Immature natural killer cell (primary cell): ENCODE measurements around the gene KCNE3. TPM values are rescaled to one million over a fixed set of nuclear protein-coding genes. Genes with fewer than 3 reads are reported as not detected.
A peak's percentile ranks its signal among the peaks of the same experiment; 100 is the strongest.

Experiments
- DNase-seq, 3 donors: peaks; one replicate each; pipeline ENCODE4 v3.0.0; 2022; ENCODE audit warnings: mixed read lengths in 1 of 3
- H3K27ac Mint-ChIP-seq, 6 donors: one replicate each; pipeline ENCODE4 v1.8.0; 2020; ENCODE audit warnings: mixed read lengths in 6 of 6, mild to moderate bottlenecking in 5 of 6, inconsistent platforms in 4 of 6, moderate library complexity in 3 of 6
- H3K27me3 Mint-ChIP-seq, 3 donors: one replicate each; pipeline ENCODE4 v1.8.0; 2020 to 2021; ENCODE audit warnings: low read depth in 3 of 3, mild to moderate bottlenecking in 3 of 3, mixed read lengths in 3 of 3, moderate library complexity in 3 of 3, inconsistent platforms in 1 of 3
- H3K36me3 Mint-ChIP-seq, 3 donors: one replicate each; pipeline ENCODE4 v1.8.0; 2020; ENCODE audit warnings: mixed read lengths in 3 of 3, inconsistent platforms in 2 of 3, mild to moderate bottlenecking in 2 of 3
- H3K4me1 Mint-ChIP-seq, 2 donors: one replicate each; pipeline ENCODE4 v1.8.0; 2020; ENCODE audit warnings: inconsistent platforms in 2 of 2, mild to moderate bottlenecking in 2 of 2, mixed read lengths in 2 of 2, moderate library complexity in 1 of 2
- H3K4me3 Mint-ChIP-seq, 5 donors: one replicate each; pipeline ENCODE4 v1.8.0; 2020; ENCODE audit warnings: mild to moderate bottlenecking in 5 of 5, mixed read lengths in 5 of 5, inconsistent platforms in 3 of 5, moderate library complexity in 3 of 5
- H3K9me3 Mint-ChIP-seq, 6 donors: one replicate each; pipeline ENCODE4 v1.8.0; 2020; ENCODE audit warnings: mild to moderate bottlenecking in 6 of 6, mixed read lengths in 6 of 6, inconsistent platforms in 4 of 6, moderate library complexity in 3 of 6
- polyA plus RNA-seq, 3 donors: library from polyadenylated mRNA; unstranded; fragments of 300-500 nt; fragmentation: Illumina TruSeq; gene quantifications; one replicate each; pipeline ENCODE4 v1.2.3, GENCODE V29; 2021

Gene KCNE3
- polyA plus RNA-seq, 3 donors from 2014 or later = 0.54 TPM; not detected in 2

DNA sequence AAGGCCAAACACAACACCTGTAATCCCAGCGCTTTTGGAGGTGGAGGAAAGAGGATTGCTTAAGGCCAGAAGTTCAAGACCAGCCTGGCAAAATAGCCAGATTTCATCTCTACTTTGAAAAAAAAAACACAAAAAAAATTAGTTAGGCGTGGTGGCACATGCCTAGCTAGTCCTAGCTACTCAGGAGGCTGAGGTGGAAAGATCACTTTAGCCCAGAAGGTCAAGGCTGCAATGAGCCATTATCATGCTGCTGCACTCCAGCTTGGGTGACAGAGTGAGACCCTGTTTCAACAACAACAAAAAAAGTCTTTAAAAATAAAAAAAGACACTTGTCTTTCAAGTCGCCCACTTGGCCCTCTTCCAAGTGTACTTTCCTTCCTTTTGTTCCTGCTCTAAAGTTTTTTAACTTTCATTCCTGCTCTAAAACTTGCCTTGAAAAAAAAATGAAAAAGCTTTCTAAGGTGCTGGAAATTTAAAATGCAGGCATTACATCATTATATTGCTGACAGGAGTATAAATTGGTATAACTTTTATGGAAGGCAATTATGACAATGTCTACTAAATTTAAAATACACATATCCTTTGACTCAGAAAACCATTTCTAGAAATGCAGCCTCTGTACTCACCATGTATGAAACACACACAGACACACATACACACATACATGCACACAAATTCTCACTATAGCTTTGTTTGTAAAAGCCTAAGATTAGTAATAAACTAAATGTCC is 13.5 kb upstream of the KCNE3 start:
- no peak for DNase-seq
- Mint-ChIP-seq H3K36me3 (no peaks in the 10 kb centered on the region), H3K27me3 (peaks cover 0 to 7% (median 1%) of the 10 kb centered on the region in 3 donors), H3K27ac (no peak overlapping the region), H3K4me3 (no peak overlapping the region), H3K4me1 (no peaks in the 10 kb centered on the region), H3K9me3 (no peaks in the 10 kb centered on the region)

DNA sequence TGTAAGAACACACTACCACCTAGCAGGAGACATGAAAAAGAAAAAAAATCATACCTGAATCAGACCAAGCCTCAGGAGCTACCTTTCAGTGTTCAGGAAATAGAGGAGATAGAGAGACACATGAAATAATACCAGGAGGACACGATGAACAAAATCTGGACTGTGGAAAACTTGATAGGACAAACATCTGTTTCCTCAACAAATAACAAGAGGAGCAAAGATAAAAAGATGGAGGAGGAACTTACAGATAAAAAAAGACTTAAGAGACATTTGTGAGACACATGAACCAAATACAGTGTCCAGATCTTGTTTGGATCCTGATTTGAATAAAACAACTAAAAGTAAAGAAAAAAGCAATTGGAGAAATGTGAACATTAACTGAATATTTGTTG is 12.4 kb upstream of the KCNE3 start:
- H3K4me1 Mint-ChIP-seq = no peaks in the 10 kb centered on the region
- H3K4me3 Mint-ChIP-seq = no peak overlapping the region
- no peak overlapping the region for H3K27ac Mint-ChIP-seq
- H3K27me3 Mint-ChIP-seq = peaks cover 0 to 7% (median 3%) of the 10 kb centered on the region in 3 donors
- no peaks in the 10 kb centered on the region for H3K9me3 Mint-ChIP-seq
- DNase-seq = no peak
- H3K36me3 Mint-ChIP-seq = no peaks in the 10 kb centered on the region

DNA sequence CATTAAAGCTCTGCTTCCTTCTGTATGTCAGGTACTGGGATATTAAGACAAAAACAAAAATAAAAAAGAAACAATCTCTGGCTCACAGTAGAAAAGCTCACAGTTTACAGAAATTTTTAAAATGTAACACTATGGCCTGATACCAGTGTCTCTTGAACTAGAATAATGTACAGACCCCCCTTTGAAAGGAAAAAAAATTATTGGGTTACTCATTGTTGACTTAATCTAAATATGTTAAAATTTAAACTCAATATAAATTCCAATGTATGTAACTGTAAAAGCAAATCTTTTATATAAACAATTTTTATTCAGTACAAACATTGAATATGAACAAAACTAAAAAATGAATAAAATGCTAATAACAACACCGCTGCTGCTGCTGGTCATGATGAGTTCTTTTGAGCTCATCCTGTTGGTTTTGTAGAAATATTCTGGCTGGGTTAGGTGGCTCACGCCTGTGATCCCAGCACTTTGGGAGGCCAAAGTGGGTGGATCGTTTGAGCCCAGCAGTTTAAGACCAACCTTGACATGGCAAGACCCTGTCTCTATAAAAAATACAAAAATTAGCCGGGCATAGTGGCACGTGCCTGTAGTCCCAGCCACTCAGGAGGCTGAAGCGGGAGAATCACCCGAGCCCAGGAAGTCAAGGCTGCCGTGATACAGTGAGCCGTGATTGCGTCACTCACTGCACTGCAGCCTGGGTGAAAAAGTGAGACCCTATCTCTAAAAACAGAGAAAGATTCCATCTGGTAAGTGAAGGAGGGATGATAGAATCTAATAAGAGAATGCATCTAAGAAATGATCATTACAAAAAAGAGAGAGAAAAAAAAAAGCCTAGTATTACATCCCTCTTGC is 11.8 kb upstream of the KCNE3 start:
- H3K27ac Mint-ChIP-seq = no peak overlapping the region
- no peaks in the 10 kb centered on the region for H3K4me1 Mint-ChIP-seq
- no peak for DNase-seq
- peaks cover 0 to 7% (median 3%) of the 10 kb centered on the region in 3 donors for H3K27me3 Mint-ChIP-seq
- no peaks in the 10 kb centered on the region for H3K9me3 Mint-ChIP-seq
- H3K36me3 Mint-ChIP-seq = no peaks in the 10 kb centered on the region
- H3K4me3 Mint-ChIP-seq = no peak overlapping the region

DNA sequence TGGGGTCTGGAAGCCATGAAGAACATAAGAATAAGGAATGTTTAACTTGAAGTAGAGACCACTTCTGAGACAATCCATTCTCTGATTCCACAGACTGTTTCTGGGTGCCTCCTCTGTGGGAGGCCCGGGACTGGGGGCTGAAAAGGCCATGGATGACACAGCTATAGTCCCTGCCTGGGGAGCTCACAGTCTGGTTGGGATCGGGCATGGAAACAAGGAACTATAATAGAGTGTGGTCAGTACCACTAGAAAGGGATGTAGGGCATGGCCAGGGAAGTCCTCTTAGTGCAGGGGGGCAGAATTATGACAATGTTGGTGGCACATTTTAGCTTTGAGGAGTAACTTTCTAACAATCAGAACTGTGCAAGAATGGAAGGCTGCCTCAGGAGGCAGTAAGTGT is 9.2 kb upstream of the KCNE3 start:
- H3K27me3 Mint-ChIP-seq = peaks cover 0 to 11% (median 3%) of the 10 kb centered on the region in 3 donors
- H3K36me3 Mint-ChIP-seq = no peaks in the 10 kb centered on the region
- no peaks in the 10 kb centered on the region for H3K4me1 Mint-ChIP-seq
- peak overlapping the region in 1 of 6 donors; percentile 19 for H3K27ac Mint-ChIP-seq
- H3K4me3 Mint-ChIP-seq = no peak overlapping the region
- DNase-seq = no peak
- no peaks in the 10 kb centered on the region for H3K9me3 Mint-ChIP-seq

DNA sequence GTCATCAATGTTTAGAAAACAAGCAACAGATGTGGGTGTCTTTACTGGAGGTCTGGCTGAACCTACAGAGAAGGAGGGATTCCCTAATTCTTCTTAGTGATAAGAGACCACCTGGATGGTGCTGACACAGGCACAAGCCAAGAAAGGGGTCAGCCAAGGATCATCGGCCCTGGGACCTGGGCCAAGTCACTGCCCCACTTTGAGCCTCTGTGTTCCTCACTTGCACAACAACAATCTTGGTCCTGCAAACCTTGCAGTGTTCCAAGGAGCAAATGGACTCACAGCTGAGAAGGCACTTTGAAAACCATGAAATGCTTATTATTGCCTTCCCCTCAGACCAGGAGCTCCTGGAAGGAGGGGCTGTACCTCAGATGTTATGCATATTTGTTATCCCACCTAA is 7.0 kb upstream of the KCNE3 start:
- Mint-ChIP-seq H3K27ac (no peak overlapping the region), H3K27me3 (peaks cover 0 to 11% (median 5%) of the 10 kb centered on the region in 3 donors), H3K4me1 (no peaks in the 10 kb centered on the region), H3K9me3 (no peaks in the 10 kb centered on the region), H3K36me3 (no peaks in the 10 kb centered on the region), H3K4me3 (no peak overlapping the region)
- no peak for DNase-seq

DNA sequence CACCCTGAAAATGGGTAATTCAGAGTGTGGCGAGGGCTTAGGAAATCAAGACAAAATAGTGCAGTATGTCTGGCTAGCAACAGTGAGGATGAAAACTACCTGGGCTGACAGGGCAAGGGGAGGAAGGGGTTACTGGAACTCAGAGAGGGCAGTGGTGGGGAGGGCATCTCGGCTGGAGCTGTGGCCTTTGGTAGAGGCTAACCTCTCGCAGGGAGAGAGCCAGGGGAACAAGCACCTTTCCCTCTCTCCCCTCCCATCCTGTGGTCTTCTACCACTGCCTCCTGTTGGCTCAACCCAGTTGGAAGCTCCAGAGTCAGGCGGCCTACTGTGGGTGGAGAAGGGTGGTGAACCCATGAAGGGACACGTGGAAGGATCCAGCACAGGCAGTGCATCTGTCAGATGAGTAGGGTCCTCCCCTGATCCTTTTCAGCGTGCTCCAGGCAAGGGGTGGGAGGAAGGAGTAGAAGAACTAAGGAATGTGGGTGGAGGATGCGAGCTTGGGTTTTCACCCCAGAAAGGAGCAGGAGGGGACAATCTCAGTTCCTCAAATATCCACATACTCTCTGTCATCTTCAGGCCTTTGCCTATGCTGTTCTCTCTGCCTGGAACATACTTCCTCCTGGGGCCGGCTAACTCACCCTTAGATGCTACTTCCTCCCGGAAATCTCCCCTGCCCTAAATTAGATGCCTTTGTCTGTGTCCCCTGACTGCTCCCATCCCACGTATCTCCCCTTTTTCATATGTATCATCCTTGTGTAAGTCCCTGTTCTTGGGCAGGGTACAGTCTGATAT is 6.2 kb upstream of the KCNE3 start:
- Mint-ChIP-seq H3K36me3 (no peaks in the 10 kb centered on the region), H3K9me3 (no peaks in the 10 kb centered on the region), H3K4me1 (no peaks in the 10 kb centered on the region), H3K27me3 (peaks cover 0 to 11% (median 11%) of the 10 kb centered on the region in 3 donors), H3K27ac (no peak overlapping the region), H3K4me3 (no peak overlapping the region)
- no peak for DNase-seq

DNA sequence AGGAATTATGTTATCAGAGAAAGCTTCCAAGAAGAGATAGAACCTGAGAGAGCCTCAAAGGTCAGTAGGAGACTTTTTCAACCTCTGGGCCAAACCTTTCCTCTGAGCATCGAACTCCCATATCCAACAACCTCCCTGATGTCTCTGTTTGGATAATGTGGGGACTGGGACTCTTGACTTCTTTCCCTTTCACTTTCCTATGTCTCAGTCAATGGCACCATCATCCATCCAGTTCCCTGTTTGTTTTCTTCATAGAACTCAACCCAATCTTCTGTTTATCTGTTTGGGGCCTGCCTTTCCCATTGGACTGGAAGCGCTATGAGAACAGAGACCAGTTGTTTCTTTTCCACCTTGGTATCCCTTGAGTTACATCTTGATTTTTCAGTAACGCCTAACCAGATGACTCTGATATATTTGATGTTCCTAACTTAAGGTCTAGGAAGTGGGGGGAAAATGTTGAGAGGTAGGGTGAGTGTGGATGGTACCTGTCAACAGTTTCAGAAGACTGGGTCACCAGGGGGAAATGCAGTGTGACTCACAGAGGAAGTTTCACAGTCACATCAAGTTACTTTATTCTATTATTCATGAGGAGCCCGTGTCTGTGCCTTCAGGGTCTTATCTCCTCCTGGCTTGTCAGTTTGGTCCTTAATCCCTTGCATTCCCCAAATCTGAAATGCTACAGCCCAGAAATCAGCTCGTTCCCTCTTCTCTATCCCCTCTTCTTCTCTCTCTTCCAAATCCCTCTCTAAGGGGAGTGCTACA is 4.5 kb upstream of the KCNE3 start:
- Mint-ChIP-seq H3K4me3 (no peak overlapping the region), H3K36me3 (peaks cover 0 to 5% (median 0%) of the 10 kb centered on the region in 3 donors), H3K4me1 (no peaks in the 10 kb centered on the region), H3K27ac (no peak overlapping the region), H3K27me3 (peaks cover 4 to 16% (median 11%) of the 10 kb centered on the region in 3 donors), H3K9me3 (no peaks in the 10 kb centered on the region)
- DNase-seq = no peak

DNA sequence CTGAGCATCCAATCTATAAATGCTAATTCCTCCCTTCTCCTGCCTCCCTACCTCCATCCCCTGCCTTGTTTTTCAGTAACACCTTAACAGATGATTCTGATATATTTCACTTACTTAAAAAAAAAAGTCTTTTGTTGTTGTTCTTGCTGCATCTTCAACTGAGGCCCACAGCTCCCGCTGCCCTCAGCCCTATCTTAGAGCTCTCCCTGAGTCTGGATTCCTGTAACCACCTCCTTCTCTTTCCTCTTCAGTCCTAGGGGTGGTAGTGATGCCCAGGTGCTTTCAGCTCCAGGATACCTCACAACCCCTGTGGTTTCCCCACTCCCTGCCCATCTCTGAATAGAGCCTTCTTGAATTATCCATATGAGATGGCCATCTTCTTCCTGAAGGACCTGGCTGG is 3.7 kb upstream of the KCNE3 start:
- no peak for DNase-seq
- H3K36me3 Mint-ChIP-seq = peaks cover 0 to 5% (median 0%) of the 10 kb centered on the region in 3 donors
- H3K27me3 Mint-ChIP-seq = peaks cover 7 to 14% (median 13%) of the 10 kb centered on the region in 3 donors
- no peaks in the 10 kb centered on the region for H3K9me3 Mint-ChIP-seq
- H3K4me3 Mint-ChIP-seq = no peak overlapping the region
- peaks cover 0 to 2% of the 10 kb centered on the region in 2 donors for H3K4me1 Mint-ChIP-seq
- H3K27ac Mint-ChIP-seq = no peak overlapping the region

DNA sequence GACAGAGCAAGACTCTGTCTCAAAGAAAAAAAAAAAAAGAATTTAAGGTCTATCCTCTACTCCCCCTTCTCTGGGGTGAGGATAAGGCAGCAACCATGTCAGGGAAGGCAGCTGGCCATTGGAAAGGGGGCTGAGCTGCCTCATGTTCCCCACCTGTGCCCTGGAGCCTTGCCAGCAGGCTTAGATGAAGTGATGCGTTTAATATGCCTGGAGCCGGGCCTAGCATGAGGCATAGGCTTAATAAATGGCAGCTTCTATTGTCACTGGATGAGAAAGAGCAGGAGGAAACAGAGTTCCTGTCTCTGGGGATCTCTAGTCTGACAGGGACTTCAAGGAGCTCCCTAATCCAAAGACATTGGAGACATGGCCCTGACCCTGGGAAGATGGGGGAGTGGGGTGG is 3.2 kb upstream of the KCNE3 start:
- Mint-ChIP-seq H3K27me3 (peaks cover 7 to 15% (median 13%) of the 10 kb centered on the region in 3 donors), H3K27ac (no peak overlapping the region), H3K9me3 (no peaks in the 10 kb centered on the region), H3K4me3 (no peak overlapping the region), H3K4me1 (peaks cover 0 to 2% of the 10 kb centered on the region in 2 donors), H3K36me3 (peaks cover 0 to 5% (median 0%) of the 10 kb centered on the region in 3 donors)
- DNase-seq = no peak

DNA sequence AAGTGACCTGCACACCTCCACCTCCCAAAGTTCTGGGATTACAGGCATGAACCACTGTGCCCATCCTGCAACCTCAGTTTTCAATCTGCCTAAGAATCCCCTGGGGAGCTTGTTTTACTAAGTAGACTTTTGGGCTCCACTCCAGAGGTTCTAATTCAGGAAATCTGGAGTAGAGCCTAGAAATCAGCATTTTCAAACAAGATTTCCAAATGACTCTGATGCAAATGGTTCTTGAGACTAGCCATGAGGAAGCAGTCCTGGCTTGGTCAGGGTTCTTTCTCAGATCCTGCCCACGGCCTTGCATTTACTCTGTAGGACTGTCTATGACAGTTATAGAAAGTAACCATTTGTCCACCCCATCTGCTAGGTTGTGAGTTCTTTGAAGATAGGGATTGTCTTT is 1.6 kb upstream of the KCNE3 start:
- no peak for DNase-seq
- H3K4me1 Mint-ChIP-seq = peaks cover 0 to 2% of the 10 kb centered on the region in 2 donors
- H3K36me3 Mint-ChIP-seq = peaks cover 0 to 5% (median 0%) of the 10 kb centered on the region in 3 donors
- H3K27ac Mint-ChIP-seq = no peak overlapping the region
- H3K27me3 Mint-ChIP-seq = peaks cover 8 to 14% (median 13%) of the 10 kb centered on the region in 3 donors
- H3K4me3 Mint-ChIP-seq = no peak overlapping the region
- H3K9me3 Mint-ChIP-seq = no peaks in the 10 kb centered on the region

DNA sequence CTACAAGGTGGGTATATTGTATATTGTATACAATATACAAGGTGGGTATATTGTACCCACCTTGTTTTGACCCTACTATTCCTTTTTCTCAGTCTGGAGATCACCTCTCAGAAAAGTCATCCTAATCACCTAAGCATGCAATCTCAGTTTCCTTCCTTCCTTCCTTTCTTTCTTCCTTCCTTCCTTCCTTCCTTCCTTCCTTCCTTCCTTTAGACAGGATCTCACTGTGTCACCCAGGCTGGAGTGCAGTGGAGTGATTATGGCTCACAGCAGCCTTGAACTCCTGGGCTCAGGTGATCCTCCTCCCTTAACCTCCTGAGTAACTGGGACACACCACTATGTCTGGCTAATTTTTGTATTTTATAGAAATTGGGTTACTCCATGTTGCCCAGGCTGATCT is 1.2 kb upstream of the KCNE3 start:
- Mint-ChIP-seq H3K36me3 (peaks cover 0 to 5% (median 0%) of the 10 kb centered on the region in 3 donors), H3K4me1 (peaks cover 0 to 2% of the 10 kb centered on the region in 2 donors), H3K4me3 (no peak overlapping the region), H3K27ac (no peak overlapping the region), H3K27me3 (peaks cover 8 to 16% (median 13%) of the 10 kb centered on the region in 3 donors), H3K9me3 (no peaks in the 10 kb centered on the region)
- DNase-seq = no peak

DNA sequence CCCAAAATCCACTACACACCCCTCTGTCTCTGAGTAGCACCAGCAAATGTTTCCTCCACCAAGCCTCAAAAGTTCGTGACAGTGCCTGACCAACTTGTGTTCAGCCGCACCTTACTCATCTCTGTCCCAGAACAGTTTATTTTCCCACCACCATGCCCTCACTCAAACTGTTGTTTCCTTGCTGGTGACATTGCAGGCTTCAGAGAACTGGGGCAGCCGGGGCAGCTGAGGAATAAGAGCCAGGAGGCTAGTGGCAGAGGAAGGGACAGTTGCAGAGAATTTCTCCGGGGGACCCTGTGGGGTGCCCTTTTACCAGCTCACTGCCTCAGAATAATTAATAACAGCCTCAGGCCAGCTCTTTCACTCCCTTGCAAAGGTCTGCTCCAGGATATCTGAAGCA is 709 bp upstream of the KCNE3 start:
- Mint-ChIP-seq H3K27ac (no peak overlapping the region), H3K36me3 (peaks cover 0 to 5% (median 0%) of the 10 kb centered on the region in 3 donors), H3K9me3 (no peaks in the 10 kb centered on the region), H3K4me3 (no peak overlapping the region), H3K4me1 (peaks cover 0 to 2% of the 10 kb centered on the region in 2 donors), H3K27me3 (peaks cover 8 to 16% (median 11%) of the 10 kb centered on the region in 3 donors)
- no peak for DNase-seq

DNA sequence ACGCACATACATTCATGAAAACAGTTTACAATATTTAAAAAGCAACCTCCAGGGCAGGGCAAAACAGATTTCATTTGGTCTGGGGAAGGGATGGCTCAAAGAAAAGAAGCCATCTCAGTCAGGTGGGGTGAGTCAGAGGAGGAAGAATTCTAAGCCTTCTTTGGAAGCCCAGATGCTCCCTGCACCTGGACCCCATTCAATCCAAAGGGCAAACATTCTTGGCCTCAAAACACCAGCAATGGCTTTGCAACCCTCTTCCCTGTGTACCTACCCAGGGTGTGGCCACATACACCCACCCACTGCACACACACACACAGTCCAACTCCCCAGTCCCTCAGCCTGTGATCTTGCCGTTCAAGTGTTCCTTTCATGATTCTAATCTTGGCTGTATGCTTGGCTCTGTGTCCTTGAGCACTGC is 2.0 kb downstream of the KCNE3 start:
- Mint-ChIP-seq H3K4me1 (peaks cover 0 to 2% of the 10 kb centered on the region in 2 donors), H3K9me3 (no peaks in the 10 kb centered on the region), H3K36me3 (peaks cover 0 to 5% (median 0%) of the 10 kb centered on the region in 3 donors), H3K27me3 (peaks cover 6 to 13% (median 8%) of the 10 kb centered on the region in 3 donors), H3K4me3 (no peak overlapping the region), H3K27ac (no peak overlapping the region)
- DNase-seq = no peak
